Measurements from ENCODE around the gene EPHA6.

Gene EPHA6

GRCh38 chr3:97291901-97292300 lies 477.5 kb downstream of the EPHA6 start:
- no peak for TF ChIP-seq CTCF (conservative IDR thresholded peaks at IDR 0.05; ENCODE audit: low read depth, low read length)
- no peak for DNase-seq (ENCODE audit: low read depth)
- H3K4me3 ChIP-seq (ENCODE audit: low read depth, low read length), result no peak overlapping the region

GRCh38 chr3:97293596-97294131 lies 479.3 kb downstream of the EPHA6 start:
- no peak for TF ChIP-seq CTCF (conservative IDR thresholded peaks at IDR 0.05; ENCODE audit: low read depth, low read length)
- no peak overlapping the region for H3K4me3 ChIP-seq (ENCODE audit: low read depth, low read length)
- DNase-seq (ENCODE audit: low read depth), result no peak

GRCh38 chr3:97297032-97297431 lies 482.6 kb downstream of the EPHA6 start:
- DNase-seq (ENCODE audit: low read depth), result no peak
- TF ChIP-seq CTCF (conservative IDR thresholded peaks at IDR 0.05; ENCODE audit: low read depth, low read length), result no peak
- H3K4me3 ChIP-seq (ENCODE audit: low read depth, low read length), result no peak overlapping the region

GRCh38 chr3:97301114-97301513 lies 486.7 kb downstream of the EPHA6 start:
- no peak for DNase-seq (ENCODE audit: low read depth)
- no peak for TF ChIP-seq CTCF (conservative IDR thresholded peaks at IDR 0.05; ENCODE audit: low read depth, low read length)
- H3K4me3 ChIP-seq (ENCODE audit: low read depth, low read length), result no peak overlapping the region

- no peak for DNase-seq (ENCODE audit: low read depth)
- no peak for TF ChIP-seq CTCF (conservative IDR thresholded peaks at IDR 0.05; ENCODE audit: low read depth, low read length)
- H3K4me3 ChIP-seq (ENCODE audit: low read depth, low read length), result no peak overlapping the region
Observed at GRCh38 chr3:97306226-97306625, 491.8 kb downstream of the EPHA6 start.

DNA sequence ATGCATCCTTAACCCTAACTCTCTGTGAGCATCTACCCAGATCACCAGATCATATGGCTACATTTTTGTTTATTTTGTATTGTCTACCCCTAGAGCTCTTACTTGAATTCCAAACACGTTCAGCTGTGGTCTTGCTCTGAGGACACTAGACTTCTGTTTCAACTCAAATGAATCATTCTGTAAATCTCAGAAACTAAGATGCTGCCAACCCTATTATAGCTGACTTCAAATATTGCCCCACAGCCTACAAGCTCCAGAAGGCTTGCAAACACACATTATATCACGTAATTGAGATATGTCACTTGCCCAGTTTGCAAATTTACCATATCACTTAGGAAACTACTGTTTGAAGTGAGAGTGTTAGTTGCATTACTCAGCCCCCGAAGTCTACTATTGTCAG lies 524.0 kb downstream of the EPHA6 start:
- DNase-seq (ENCODE audit: low read depth), result no peak
- TF ChIP-seq CTCF (conservative IDR thresholded peaks at IDR 0.05; ENCODE audit: low read depth, low read length), result no peak
- H3K4me3 ChIP-seq (ENCODE audit: low read depth, low read length), result no peak overlapping the region

GRCh38 chr3:97340940-97341339 lies 526.5 kb downstream of the EPHA6 start:
- no peak overlapping the region for H3K4me3 ChIP-seq (ENCODE audit: low read depth, low read length)
- TF ChIP-seq CTCF (conservative IDR thresholded peaks at IDR 0.05; ENCODE audit: low read depth, low read length), result no peak
- DNase-seq (ENCODE audit: low read depth), result no peak
